Measurements from ENCODE around the gene ZNF624. TPM values are rescaled to one million over a fixed set of nuclear protein-coding genes. Genes with fewer than 3 reads are reported as not detected.
"Not testable (repeated sequence)": the region's sequence is repeated elsewhere in the genome, so short reads cannot be mapped to it uniquely, and the experiment has no call there.

ZNF624 gene
- polyA plus RNA-seq, 2 of the 4 experiments (the other 2 are of a cell fraction), result 3.0 to 4.3 TPM

- WGBS (ENCODE audit: missing lambda C conversion rate), result 82% methylated on average over 25 of the region's 33 CpGs
- CTCF ChIA-PET, H3K4me2 ChIP-seq, H3K27ac ChIP-seq, H3K4me3 ChIP-seq, H3K4me1 ChIP-seq, FAIRE-seq, H3K9me3 ChIP-seq, POLR2A ChIA-PET: not testable (repeated sequence)
- peak; percentile 33; the same call in 1 of the 3 replicates for TF ChIP-seq CTCF (IDR thresholded peaks at IDR 0.05)
- peak in 1 of 2 experiments; percentile 45; a peak in 2 of 5 replicates for TF ChIP-seq RAD21 (conservative IDR thresholded peaks at IDR 0.05 in 1 of 2, IDR thresholded peaks at IDR 0.05 in 1 of 2)
- peak in 1 of 2 experiments; percentile 34 for DNase-seq (ENCODE audit: low read depth in 1 of 2, low spot score in 1 of 2)
- peak; percentile 54 to 73; a peak in 4 of 6 replicates for ATAC-seq
These were observed 36.2 kb upstream of the ZNF624 start, which contains the start of gene CCDC144A for GRCh38 chr17:16689731-16690281. Gene CCDC144A, plus strand, starts transcription at chr17:16690241. Its CDS starts 160 bp downstream, at chr17:16690401.

- DNase-seq (ENCODE audit: low read depth in 1 of 2, low spot score in 1 of 2); H3K27ac ChIP-seq; H3K9me3 ChIP-seq; FAIRE-seq; ATAC-seq; CTCF ChIA-PET; H3K4me1 ChIP-seq; H3K4me3 ChIP-seq; H3K4me2 ChIP-seq; POLR2A ChIA-PET: not testable (repeated sequence)
- 79% methylated on average over 5 of the region's 5 CpGs for WGBS (ENCODE audit: missing lambda C conversion rate)
These were observed 33.5 kb upstream of the ZNF624 start for GRCh38 chr17:16687151-16687550.

- ATAC-seq; H3K4me2 ChIP-seq; POLR2A ChIA-PET; H3K4me3 ChIP-seq; FAIRE-seq; DNase-seq (ENCODE audit: low read depth in 1 of 2, low spot score in 1 of 2); H3K9me3 ChIP-seq; H3K4me1 ChIP-seq; H3K27ac ChIP-seq: not testable (repeated sequence)
- CTCF ChIA-PET, result interaction anchor here (0.6 kb wide), 1 partner anchor 171 kb away, joined by 3 read pairs; no protein-coding TSS in a partner anchor
- 86% methylated on average over 4 of the region's 4 CpGs for WGBS (ENCODE audit: missing lambda C conversion rate)
These were observed 32.4 kb upstream of the ZNF624 start for GRCh38 chr17:16686019-16686418.

GRCh38 chr17:16683290-16684138 is 29.9 kb upstream of the ZNF624 start:
- H3K4me3 ChIP-seq; FAIRE-seq; ATAC-seq; H3K4me1 ChIP-seq; H3K9me3 ChIP-seq; DNase-seq (ENCODE audit: low read depth in 1 of 2, low spot score in 1 of 2); CTCF ChIA-PET; POLR2A ChIA-PET; H3K27ac ChIP-seq; H3K4me2 ChIP-seq: not testable (repeated sequence)
- WGBS (ENCODE audit: missing lambda C conversion rate), result 89% methylated on average over 44 of the region's 44 CpGs

GRCh38 chr17:16676676-16677268 is 23.1 kb upstream of the ZNF624 start:
- POLR2A ChIA-PET, result no interaction called here
- 78% methylated on average over 6 of the region's 6 CpGs for WGBS (ENCODE audit: missing lambda C conversion rate)
- FAIRE-seq, result no peak

More at GRCh38 chr17:16676676-16677268, 23.1 kb upstream of the ZNF624 start:
- TF ChIP-seq HOXB5 (CRISPR knock-in tag; IDR thresholded peaks at IDR 0.05) (no peak), POLR2AphosphoS2 (conservative IDR thresholded peaks at IDR 0.05; ENCODE audit: low read length) (no peak), TP53 (CRISPR knock-in tag; IDR thresholded peaks at IDR 0.05) (no peak), ZNF302 (CRISPR knock-in tag; IDR thresholded peaks at IDR 0.05) (no peak), FOXS1 (CRISPR knock-in tag; IDR thresholded peaks at IDR 0.05) (no peak), HOXA7 (CRISPR knock-in tag; IDR thresholded peaks at IDR 0.05) (no peak), BHLHE40 (IDR thresholded peaks at IDR 0.05; ENCODE audit: low read depth, low read length) (no peak), MAX (IDR thresholded peaks at IDR 0.05) (no peak), NFE2L2 (conservative IDR thresholded peaks at IDR 0.05; ENCODE audit: low read length) (no peak), PBX3 (IDR thresholded peaks at IDR 0.05) (no peak)
- ATAC-seq, result no peak
- DNase-seq (ENCODE audit: low read depth in 1 of 2, low spot score in 1 of 2), result no peak
- H3K9me3 ChIP-seq, result no peaks in the 10 kb centered on the region
- H3K4me2 ChIP-seq, result no peak overlapping the region
- no peak overlapping the region for H3K27ac ChIP-seq
- H3K4me1 ChIP-seq, result no peaks in the 10 kb centered on the region
- H3K4me3 ChIP-seq, result no peak overlapping the region
- CTCF ChIA-PET, result interaction anchor here (0.9 kb wide), 1 partner anchor 326 kb away, joined by 3 read pairs; no protein-coding TSS in a partner anchor

Measured in A549 (cell line).